Measurements from ENCODE around the gene FARP2.
"Not testable (repeated sequence)": the region's sequence is repeated elsewhere in the genome, so short reads cannot be mapped to it uniquely, and the experiment has no call there.

FARP2 gene

GRCh38 chr2:241372361-241372992 lies 16.4 kb downstream of the FARP2 start:
- Mint-ChIP-seq H3K27ac (peak overlapping the region; percentile 2), H3K4me1 (peaks cover 26 to 55% of the 10 kb centered on the region in 2 donors), H3K9me3 (no peaks in the 10 kb centered on the region), H3K27me3 (no peaks in the 10 kb centered on the region), H3K4me3 (no peak overlapping the region), H3K36me3 (peaks cover 14 to 37% of the 10 kb centered on the region in 2 donors)
- DNase-seq (no peak), ATAC-seq (replicated peaks) (no peak)

GRCh38 chr2:241373446-241373845 lies 17.4 kb downstream of the FARP2 start:
- no peak overlapping the region for H3K4me3 Mint-ChIP-seq
- peaks cover 14 to 37% of the 10 kb centered on the region in 2 donors for H3K36me3 Mint-ChIP-seq
- ATAC-seq (replicated peaks): no peak
- no peaks in the 10 kb centered on the region for H3K9me3 Mint-ChIP-seq
- peaks cover 26 to 53% of the 10 kb centered on the region in 2 donors for H3K4me1 Mint-ChIP-seq
- H3K27ac Mint-ChIP-seq: no peak overlapping the region
- no peak for DNase-seq
- H3K27me3 Mint-ChIP-seq: no peaks in the 10 kb centered on the region

- not testable (repeated sequence) for H3K27me3 Mint-ChIP-seq, H3K4me3 Mint-ChIP-seq, DNase-seq, H3K9me3 Mint-ChIP-seq
- Mint-ChIP-seq H3K27ac (peak overlapping the region; percentile 62), H3K36me3 (peaks cover 12 to 37% of the 10 kb centered on the region in 2 donors), H3K4me1 (peaks cover 24 to 51% of the 10 kb centered on the region in 2 donors)
- peak; percentile 29 to 34 for ATAC-seq (replicated peaks)
Measured at GRCh38 chr2:241373906-241374305, 17.8 kb downstream of the FARP2 start.

DNA sequence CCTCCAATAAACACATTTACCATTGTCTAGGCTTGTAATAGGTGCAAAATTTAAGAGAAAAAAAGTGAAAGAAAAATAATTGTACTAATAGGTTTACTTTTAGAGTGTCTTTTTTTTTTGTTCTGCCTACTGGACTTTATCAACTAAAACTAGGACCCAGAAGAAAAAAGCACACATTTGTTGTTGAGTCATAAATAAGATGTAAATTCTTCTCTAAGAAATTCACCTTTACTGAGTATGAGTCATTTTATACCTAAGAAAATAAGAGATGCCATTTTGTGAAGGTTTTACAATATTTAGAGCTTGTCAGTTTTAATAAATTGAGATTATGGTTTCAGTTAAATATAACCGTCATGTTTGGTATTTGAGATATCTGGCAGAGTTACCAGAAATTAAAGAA lies 19.2 kb downstream of the FARP2 start:
- ATAC-seq (replicated peaks): peak in 1 of 2 donors; percentile 31
- peaks cover 23 to 51% of the 10 kb centered on the region in 2 donors for H3K4me1 Mint-ChIP-seq
- H3K27ac Mint-ChIP-seq: peak overlapping the region; percentile 93
- peak overlapping the region in 1 of 2 donors; percentile 62 for H3K4me3 Mint-ChIP-seq
- no peaks in the 10 kb centered on the region for H3K27me3 Mint-ChIP-seq
- peaks cover 11 to 43% of the 10 kb centered on the region in 2 donors for H3K36me3 Mint-ChIP-seq
- no peak for DNase-seq
- no peaks in the 10 kb centered on the region for H3K9me3 Mint-ChIP-seq

- Mint-ChIP-seq H3K36me3 (peaks cover 14 to 49% of the 10 kb centered on the region in 2 donors), H3K4me3 (no peak overlapping the region), H3K4me1 (peaks cover 28 to 42% of the 10 kb centered on the region in 2 donors), H3K9me3 (no peaks in the 10 kb centered on the region), H3K27me3 (no peaks in the 10 kb centered on the region), H3K27ac (no peak overlapping the region)
- no peak for DNase-seq
- ATAC-seq (replicated peaks): no peak
Measured at GRCh38 chr2:241376808-241377207, 20.7 kb downstream of the FARP2 start.

- ATAC-seq (replicated peaks): no peak
- H3K27me3 Mint-ChIP-seq: no peaks in the 10 kb centered on the region
- peaks cover 26 to 55% of the 10 kb centered on the region in 2 donors for H3K36me3 Mint-ChIP-seq
- no peak overlapping the region for H3K4me3 Mint-ChIP-seq
- H3K9me3 Mint-ChIP-seq: no peaks in the 10 kb centered on the region
- no peak for DNase-seq
- H3K27ac Mint-ChIP-seq: no peak overlapping the region
- peaks cover 28 to 35% of the 10 kb centered on the region in 2 donors for H3K4me1 Mint-ChIP-seq
Measured at GRCh38 chr2:241378816-241379215, 22.7 kb downstream of the FARP2 start.

GRCh38 chr2:241379481-241380480 lies 23.7 kb downstream of the FARP2 start:
- no peaks in the 10 kb centered on the region for H3K9me3 Mint-ChIP-seq
- peaks cover 26 to 50% of the 10 kb centered on the region in 2 donors for H3K36me3 Mint-ChIP-seq
- DNase-seq (no peak), ATAC-seq (replicated peaks) (no peak)
- H3K27ac Mint-ChIP-seq: no peak overlapping the region
- peaks cover 22 to 25% of the 10 kb centered on the region in 2 donors for H3K4me1 Mint-ChIP-seq
- H3K4me3 Mint-ChIP-seq: no peak overlapping the region
- H3K27me3 Mint-ChIP-seq: no peaks in the 10 kb centered on the region

GRCh38 chr2:241381872-241382271 lies 25.8 kb downstream of the FARP2 start:
- no peak for DNase-seq
- no peak for ATAC-seq (replicated peaks)
- H3K36me3 Mint-ChIP-seq: peaks cover 24 to 37% of the 10 kb centered on the region in 2 donors
- H3K4me3 Mint-ChIP-seq: no peak overlapping the region
- H3K27ac Mint-ChIP-seq: peak overlapping the region; percentile 20
- peaks cover 10 to 17% of the 10 kb centered on the region in 2 donors for H3K4me1 Mint-ChIP-seq
- no peaks in the 10 kb centered on the region for H3K9me3 Mint-ChIP-seq
- H3K27me3 Mint-ChIP-seq: no peaks in the 10 kb centered on the region

DNA sequence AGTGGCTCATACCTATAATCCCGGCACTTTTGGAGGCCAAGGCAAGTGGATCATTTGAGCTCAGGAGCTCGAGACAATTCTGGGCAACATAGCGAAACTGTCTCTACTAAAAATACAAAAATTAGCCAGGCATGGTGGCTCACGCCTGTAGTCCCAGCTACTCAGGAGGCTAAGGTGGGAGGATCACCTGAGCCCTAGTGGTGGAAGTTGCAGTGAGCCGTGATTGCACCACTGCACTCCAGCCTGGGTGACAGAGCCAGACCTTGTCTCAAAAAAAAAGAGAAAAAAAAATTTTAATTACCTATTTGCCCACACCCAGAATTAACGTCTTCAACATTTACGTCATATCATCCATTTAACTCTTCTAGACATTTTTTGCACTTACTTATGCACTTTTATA lies 29.4 kb downstream of the FARP2 start:
- H3K4me3 Mint-ChIP-seq; ATAC-seq (replicated peaks); H3K27ac Mint-ChIP-seq; H3K9me3 Mint-ChIP-seq; H3K27me3 Mint-ChIP-seq; DNase-seq: not testable (repeated sequence)
- H3K4me1 Mint-ChIP-seq: peaks cover 22 to 29% of the 10 kb centered on the region in 2 donors
- peaks cover 31 to 55% of the 10 kb centered on the region in 2 donors for H3K36me3 Mint-ChIP-seq

DNA sequence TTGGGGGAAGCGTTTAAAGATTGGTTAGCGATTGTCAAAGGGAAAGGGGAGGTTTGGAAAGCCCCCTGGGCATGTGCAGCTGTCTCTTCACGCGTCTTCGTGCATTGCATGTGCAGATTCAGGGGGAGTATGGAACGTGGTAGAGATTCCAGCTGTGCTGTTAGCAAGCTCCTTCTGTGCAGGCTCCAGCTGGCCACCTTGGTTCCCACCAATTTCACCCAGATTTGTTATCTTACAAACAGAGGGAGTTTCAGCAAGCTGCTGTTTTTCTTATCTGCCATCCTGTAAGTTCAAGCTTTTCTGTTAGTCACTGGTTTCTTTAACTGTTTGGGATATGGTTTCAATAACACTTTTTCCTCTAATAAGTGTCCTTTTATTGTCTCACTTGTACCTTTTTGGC lies 30.4 kb downstream of the FARP2 start:
- Mint-ChIP-seq H3K36me3 (peaks cover 30 to 45% of the 10 kb centered on the region in 2 donors), H3K4me3 (no peak overlapping the region), H3K4me1 (peaks cover 30 to 33% of the 10 kb centered on the region in 2 donors), H3K27me3 (no peaks in the 10 kb centered on the region), H3K27ac (no peak overlapping the region), H3K9me3 (no peaks in the 10 kb centered on the region)
- ATAC-seq (replicated peaks): no peak
- DNase-seq: no peak

DNA sequence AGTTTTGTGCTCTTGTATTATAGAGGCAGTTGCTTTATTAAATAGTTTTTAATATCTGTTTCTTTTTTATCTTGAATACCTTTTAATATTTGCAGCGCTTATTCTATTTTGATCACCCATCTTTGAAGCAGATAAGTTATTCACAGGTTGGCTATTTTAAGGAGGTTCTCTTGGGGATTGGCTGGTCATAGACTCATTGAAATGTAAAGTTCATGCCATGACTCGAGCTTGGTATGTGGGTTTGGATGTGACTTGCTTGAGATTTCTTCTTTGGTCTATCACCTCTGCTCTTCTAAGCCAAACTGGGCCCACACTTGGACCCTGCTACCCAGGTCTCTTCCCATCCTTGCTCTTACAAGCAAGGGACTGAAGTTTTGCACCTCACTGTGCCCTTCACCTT lies 33.6 kb downstream of the FARP2 start:
- Mint-ChIP-seq H3K4me3 (no peak overlapping the region), H3K27ac (no peak overlapping the region), H3K36me3 (peaks cover 12 to 35% of the 10 kb centered on the region in 2 donors), H3K27me3 (no peaks in the 10 kb centered on the region), H3K9me3 (no peaks in the 10 kb centered on the region), H3K4me1 (peaks cover 38 to 51% of the 10 kb centered on the region in 2 donors)
- ATAC-seq (replicated peaks): peak; percentile 51 to 52
- no peak for DNase-seq

DNA sequence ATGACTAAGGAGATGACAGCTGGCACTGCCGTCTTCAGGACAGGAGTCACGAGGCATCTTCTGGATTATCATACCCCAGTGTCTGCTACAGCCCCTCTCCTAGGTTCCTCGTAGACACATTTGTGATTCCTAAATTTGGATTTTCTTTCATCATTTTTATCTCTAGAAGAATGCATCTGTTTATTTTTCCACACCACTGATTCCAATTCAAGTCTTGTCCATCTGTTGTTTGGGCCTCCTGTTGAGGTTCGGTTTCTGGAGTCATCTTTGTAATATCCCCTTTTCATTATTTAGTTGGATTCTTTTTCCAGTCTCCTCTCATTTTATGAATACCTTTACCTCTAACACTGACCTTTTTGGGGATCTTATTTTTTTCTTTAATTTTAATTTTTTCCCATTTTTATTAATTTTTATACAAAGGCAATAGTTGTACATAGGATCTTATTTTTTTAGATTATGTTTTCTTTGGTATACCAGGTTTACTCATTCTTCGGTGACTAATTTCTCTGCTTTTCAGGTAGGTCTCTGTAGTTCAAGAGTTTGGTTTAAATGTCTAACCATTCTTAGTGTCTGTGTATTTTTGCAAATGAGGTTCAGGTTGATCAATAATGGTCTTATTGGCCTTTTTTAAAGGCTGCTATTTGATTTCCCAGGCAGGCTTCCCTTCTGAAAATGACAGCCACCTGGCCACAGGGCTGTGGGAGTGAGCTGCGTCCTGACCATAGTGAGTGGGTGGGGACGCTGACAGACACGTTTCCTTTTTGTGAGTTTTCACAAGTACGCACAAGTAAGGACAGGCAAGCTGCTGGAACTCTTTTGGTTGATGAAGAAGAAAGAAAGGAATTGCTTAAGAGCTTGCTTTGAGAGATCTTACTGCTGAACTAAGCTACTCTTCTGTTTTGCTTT lies 34.5 kb downstream of the FARP2 start:
- Mint-ChIP-seq H3K27ac (peak overlapping the region; percentile 60), H3K9me3 (no peaks in the 10 kb centered on the region), H3K4me1 (peaks cover 43 to 51% of the 10 kb centered on the region in 2 donors), H3K27me3 (no peaks in the 10 kb centered on the region), H3K4me3 (peak overlapping the region in 1 of 2 donors; percentile 10), H3K36me3 (peaks cover 15 to 41% of the 10 kb centered on the region in 2 donors)
- ATAC-seq (replicated peaks) (peak; percentile 75 to 84), DNase-seq (peak; percentile 30)

- Mint-ChIP-seq H3K27me3 (no peaks in the 10 kb centered on the region), H3K4me3 (no peak overlapping the region), H3K27ac (peak overlapping the region; percentile 59), H3K9me3 (no peaks in the 10 kb centered on the region), H3K36me3 (peaks cover 14 to 37% of the 10 kb centered on the region in 2 donors), H3K4me1 (peaks cover 41 to 51% of the 10 kb centered on the region in 2 donors)
- ATAC-seq (replicated peaks) (peak in 1 of 2 donors; percentile 35), DNase-seq (no peak)
Measured at GRCh38 chr2:241391892-241392665, 36.0 kb downstream of the FARP2 start.

All from stimulated activated naive B cell treated with anti-CD40 and anti-IgM and Interleukin-4, amounts not matched to agents 10 μg/mL and 1 μg/mL and 100 μg/mL, for 72 hours (primary cell).